Renal cortex interstitium (tissue), 11 donors: ENCODE measurements around the gene TSC22D4. TPM values are rescaled to one million over a fixed set of nuclear protein-coding genes. Genes with fewer than 3 reads are reported as not detected.
"Not testable (repeated sequence)": the region's sequence is repeated elsewhere in the genome, so short reads cannot be mapped to it uniquely, and the experiment has no call there.

ENCODE experiments used
- DNase-seq, 11 donors: peaks; one replicate each; pipeline ENCODE4 v3.0.0-alpha.2; 2013; ENCODE audit warnings: low read depth in 9 of 11, low spot score in 4 of 11; ENCODE audit errors: extremely low read depth in 1 of 11
- polyA plus RNA-seq, 3 donors: library from polyadenylated mRNA; unstranded; fragments of 120-200 nt; gene quantifications; one replicate each; pipeline ENCODE4 v1.2.1, GENCODE V29; 2013; ENCODE audit not compliant: insufficient read length in 3 of 3

TSC22D4 gene
- polyA plus RNA-seq, 3 donors, result 30.9 to 52.8 (median 49.4) TPM

DNA sequence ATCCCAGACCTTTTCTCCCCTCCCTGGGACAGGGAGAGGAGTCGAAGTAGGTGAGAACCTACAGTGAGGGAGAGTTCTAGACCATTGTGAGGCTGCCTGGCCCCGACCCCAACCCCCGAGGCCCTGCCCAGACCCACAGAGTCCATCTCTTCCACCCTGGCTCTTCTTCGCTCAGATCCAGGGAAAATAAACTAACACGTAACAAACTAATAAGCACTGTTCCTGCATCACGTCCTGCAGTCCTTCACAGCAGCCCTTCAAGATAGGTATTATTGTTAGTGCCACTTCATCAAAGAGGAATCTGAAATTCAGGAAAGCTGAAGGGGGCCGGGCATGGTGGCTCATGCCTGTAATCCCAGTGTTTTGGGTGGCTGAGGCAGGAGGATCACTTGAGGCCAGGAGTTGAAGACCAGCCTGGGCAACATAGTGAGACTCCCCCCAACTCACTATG lies 14.8 kb downstream of the TSC22D4 start, which contains the start of gene SPACDR:
Gene SPACDR, minus strand, starts transcription at position 51 of the 451 bp plus-strand sequence. CDS start 235 bp downstream, outside the sequence.
- DNase-seq, result no peak

DNA sequence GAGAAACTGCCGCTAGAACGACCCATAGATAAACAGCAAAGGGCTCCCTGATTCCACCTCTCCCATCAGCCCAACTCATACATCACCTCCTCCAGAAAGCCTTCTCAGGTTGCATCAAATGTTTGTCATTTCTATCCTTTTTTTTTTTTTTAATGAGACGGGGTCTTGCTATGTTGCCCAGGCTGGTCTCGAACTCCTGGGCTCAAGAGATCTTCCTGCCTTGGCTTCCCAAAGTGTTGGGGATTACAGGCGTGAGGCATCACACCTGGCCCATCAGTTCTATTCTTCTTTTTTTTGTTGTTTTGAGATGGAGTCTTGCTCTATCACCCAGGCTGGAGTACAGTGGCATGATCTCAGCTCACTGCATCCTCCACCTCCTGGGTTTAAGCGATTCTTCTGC lies 22.0 kb downstream of the TSC22D4 start:
- DNase-seq, result no peak

DNA sequence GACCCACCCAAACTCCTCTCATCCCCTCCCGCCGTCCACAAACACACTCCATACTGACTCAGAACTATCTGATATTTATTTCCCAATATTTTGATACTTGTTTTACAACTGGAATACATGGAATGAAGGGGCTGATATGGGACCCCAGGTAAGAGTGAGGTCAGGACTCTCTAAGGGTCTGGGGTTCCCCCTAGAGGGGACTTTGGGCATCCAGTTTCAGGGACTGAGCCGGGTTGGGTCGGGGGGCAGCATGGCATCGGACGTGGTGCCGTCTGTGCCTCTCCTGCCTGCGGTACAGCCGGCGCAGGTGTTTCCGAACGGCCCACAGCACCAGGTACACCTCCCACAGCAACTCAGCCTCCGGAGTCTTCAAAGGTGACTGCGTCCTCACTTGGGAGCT lies 22.5 kb downstream of the TSC22D4 start:
- no peak for DNase-seq

DNA sequence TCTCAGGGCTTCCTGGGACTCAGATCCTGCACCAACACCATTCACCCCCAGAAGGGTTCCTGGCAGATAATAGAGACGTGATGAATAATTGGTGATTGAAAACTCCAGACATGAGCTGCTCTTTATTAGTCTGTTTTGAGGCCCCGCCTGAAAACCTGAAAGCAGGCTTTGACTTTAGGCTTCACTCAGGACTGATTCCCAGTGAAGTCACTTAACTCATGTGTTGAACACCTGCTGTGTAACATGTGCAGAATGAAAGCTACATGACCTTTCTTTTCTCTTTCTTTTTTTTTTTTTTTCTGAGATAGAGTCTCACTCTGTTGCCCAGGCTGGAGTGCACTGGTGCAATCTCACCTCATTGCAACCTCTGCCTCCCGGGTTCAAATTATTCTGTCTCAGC lies 23.8 kb downstream of the TSC22D4 start:
- no peak for DNase-seq

DNA sequence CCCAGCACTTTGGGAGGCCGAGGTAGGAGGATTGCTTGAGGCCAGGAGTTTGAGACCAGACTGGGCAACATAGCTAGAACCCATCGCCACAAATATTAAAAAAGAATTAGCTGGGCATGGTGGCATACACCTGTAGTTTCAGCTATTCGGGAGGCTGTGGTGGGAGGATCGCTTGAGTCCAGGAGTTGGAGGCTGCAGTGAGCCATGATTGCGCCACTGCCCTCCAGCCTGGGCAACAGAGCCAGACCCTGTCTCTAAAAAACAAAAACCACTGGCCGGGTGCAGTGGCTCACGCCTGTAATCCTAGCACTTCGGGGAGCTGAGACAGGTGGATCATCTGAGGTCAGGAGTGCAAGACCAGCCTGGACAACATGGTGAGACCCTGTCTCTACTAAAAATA lies 25.2 kb downstream of the TSC22D4 start:
- DNase-seq, result not testable (repeated sequence)

DNA sequence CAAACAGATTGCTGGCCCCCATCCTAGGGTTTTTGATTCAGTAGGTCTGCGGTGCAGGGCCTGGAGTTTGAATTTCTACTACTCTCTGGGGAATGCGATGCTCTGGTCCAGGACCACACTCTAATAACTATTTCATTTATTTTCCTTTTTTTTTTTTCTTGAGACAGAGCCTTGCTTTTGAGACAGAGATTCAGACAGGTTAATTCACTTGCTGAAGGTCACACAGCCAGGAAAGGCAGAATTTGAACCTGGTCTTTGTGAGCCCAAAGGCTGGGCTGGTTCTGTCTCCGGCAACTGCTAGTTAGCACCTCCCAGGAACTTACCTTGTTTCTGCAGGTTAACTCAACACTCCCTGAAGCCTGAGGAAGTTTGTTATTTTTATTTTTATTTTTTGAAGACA lies 26.5 kb downstream of the TSC22D4 start:
- no peak for DNase-seq

DNA sequence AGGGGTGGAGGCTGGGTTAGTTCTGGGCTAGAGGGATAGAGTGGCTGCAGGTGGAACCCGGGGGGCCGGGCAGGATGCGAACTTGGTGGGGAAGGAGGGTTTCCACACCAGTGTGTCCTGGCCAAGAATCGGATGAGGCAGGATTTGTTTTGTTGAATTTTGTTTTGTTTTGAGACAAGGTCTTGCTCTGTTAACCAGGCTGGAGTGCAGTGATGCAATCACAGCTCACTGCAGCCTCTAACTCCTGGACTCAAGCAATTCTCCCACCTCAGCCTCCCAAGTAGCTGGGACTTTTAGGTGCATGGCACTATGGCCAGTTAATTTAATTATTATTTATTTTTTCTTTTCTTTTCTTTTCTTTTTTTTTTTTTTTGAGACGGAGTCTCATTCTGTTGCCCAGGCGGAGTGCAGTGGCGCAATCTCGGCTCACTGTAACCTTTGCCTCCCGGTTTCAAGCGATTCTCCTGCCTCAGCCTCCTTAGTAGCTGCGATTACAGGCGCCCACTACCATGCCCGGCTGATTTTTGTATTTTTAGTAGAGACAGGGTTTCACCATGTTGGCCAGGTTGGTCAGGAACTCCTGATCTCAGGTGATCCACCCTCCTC lies 29.7 kb downstream of the TSC22D4 start:
- DNase-seq, result no peak

DNA sequence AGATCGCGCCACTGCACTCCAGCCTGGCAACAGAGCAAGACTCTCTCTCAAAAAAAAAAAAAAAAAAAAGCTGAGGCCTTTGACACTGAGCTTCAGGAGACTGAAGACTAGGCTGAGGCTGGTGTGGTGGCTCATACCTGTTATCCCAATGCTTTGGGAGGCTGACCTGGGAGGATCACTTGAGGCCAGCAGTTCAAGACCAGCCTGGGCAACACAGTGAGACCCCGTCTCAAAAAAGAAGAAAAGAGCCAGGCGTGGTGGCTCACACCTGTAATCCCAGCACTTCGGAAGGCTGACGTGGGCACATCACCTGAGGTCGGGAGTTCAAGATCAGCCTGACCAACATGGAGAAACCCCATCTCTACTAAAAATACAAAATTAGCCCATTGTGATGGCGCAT lies 31.7 kb downstream of the TSC22D4 start:
- DNase-seq, result not testable (repeated sequence)

DNA sequence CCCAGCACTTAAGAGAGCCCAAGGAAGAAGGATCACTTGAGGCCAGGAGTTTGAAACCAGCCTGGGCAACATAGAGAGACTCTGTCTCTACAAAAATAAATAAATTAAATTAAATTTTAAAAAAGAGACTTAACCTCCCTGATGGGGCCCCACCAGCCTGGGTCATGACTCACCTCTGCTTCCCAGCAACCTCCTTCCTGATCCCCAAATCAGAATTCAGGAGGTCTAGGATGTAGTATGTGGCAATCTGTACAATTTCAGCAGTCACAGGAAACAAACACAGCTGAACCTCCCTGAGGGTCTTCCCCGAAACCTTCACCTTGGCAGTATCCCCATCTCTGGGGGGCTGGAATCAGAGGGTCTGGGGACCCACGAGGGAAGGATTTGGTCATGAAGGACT lies 33.0 kb downstream of the TSC22D4 start:
- no peak for DNase-seq

DNA sequence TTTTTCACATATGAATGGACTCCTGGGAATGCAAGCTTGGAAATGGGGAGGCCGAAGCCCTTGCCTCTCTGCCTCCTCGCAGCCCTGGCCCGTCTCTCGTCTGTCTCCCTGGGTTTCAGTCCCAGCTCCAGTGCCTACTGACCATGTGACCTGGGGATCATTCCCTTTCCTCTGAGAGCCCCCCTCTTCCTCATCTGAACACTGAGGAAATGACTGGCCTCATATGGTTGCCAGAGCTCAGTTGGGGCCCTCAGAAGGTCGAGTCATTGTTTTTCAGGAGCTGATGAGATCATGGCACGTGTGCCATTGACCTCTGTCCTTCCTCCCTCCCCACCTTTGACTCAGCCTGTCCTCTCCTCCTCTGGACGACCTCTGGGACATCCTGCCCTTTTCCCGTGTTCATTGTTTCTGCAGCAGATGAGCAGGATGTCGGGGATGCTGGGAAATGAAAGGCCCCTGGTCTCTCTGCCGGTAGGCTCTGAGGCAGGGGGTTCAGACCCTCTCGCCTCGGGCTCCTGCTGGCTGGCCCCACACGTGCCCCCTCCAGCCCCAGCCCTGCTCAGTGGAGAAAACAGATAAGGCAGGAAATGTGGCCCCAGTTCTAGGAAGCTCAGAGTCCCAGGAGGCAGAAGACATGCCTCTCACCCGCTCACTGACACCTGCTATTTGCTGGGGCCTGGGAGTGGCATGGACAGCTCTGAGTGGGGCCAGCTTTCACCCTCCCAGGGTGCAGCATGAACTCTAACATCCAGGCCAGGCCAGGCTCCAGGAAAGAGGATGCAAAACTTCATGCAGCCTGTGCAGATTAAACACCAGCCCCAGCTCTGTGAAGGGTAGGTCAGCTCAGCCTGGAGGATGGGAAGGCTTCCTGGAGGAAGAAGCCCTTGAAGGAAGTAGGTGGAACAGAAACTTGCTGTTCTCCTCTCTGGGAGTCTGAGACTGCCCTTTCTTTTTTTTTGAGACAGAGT lies 34.4 kb downstream of the TSC22D4 start:
- no peak for DNase-seq

DNA sequence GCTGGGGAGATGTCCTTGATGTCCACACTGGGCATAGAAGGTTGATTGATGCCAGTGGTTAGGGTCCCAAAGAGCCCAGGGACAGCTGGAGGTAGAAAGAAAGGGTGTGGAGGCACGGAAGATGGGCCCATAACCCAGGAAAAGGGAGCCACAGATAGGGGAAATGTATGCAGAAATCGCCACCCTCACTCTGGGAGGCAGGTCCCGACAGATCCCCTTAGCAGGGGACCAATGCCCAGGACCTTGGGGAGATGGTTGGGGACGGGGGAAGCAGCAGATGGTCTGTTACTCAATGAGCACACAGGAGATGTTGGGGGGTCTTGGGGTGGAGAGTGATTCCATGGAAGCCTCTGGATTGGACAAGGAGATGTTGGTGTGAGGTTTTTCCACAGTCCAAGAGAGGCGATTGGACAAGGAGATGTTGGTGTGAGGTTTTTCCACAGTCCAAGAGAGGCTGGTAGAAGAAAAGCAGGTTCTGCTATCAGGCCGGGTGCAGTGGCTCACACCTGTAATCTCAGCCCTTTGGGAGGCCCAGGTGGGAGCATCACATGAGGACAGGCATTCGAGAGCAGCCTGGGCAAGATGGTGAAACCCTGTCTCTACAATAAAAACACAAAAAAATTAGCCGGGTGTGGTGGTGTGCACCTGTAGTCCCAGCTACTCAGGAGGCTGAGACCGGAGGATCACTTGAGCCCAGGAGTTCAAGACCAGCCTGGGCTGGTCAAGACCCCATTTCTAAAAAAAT lies 35.7 kb downstream of the TSC22D4 start:
- DNase-seq, result no peak

DNA sequence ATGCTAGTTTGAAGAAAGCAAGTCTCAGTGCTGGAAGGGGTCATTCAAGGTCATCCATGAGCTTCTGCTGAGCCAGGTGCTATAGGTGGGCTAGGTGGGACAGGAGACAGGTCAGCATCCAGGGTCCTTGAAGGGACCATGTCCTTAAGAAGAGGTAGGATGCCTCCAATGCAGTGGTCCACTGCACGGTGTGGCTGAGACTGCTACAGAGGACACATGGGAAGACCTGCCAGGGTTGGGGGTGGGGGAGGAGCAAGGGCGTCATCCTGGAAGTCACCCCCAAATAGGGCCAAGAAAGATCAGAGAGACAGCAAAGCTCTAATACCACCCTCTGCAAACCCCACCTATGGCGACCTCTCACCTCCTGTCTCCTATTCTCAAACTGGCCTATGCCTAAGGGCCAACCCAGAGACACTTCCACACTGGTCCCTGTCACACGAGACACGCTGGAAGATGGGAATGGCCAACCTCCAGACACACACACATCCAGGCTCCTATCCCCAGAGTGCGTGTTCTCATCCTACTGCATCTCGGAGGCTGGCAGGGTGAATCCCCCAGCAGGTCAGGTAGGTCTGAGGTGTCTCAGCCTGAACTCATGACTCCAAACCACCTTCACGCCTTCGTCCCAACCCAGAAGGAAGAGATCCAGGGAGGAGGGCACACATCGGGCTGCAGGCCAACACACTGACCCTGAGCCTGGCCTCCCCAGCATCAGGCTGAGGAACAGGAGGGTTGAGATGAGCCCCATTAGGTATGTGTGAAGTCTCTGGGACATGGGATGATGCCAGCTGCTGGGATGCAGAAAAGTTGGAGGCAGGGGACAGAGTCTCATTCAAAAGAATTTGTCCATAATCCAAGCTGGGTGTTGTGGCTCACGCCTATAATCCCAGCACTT lies 37.1 kb downstream of the TSC22D4 start:
- DNase-seq, result no peak

DNA sequence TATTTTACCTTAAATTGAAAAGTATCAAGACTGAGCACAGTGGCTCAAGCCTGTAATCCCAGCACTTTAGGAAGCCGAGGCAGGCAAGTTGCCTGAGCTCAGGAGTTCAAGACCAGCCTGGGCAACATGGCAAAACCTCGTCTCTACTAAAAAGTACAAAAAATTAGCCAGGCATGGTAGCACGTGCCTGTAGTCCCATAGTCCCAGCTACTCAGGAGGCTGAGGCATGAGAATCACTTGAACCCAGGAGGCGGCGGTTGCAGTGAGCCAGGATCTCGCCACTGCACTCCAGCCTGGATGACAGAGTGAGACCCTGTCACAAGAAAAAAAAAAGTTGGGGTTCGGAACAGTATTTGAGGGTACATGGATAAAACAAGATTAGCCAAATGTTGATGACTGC lies 39.8 kb downstream of the TSC22D4 start:
- DNase-seq, result not testable (repeated sequence)

DNA sequence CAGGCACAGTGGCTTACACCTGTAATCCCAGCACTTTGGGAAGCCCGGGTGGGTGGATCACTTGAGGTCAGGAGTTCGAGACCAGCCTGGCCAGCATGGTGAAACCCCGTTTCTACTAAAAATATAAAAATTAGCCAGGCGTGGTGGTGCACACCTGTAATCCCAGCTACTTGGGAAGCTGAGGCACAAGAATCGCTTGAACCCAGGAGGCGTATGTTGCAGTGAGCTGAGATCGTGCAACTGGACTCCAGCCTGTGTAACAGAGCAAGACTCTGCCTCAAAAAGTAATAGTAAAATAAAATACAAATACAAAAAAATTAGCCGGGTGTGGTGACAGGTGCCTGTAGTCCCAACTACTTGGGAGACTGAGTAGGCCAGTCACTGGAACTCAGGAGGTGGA lies 40.3 kb downstream of the TSC22D4 start:
- DNase-seq, result not testable (repeated sequence)

DNA sequence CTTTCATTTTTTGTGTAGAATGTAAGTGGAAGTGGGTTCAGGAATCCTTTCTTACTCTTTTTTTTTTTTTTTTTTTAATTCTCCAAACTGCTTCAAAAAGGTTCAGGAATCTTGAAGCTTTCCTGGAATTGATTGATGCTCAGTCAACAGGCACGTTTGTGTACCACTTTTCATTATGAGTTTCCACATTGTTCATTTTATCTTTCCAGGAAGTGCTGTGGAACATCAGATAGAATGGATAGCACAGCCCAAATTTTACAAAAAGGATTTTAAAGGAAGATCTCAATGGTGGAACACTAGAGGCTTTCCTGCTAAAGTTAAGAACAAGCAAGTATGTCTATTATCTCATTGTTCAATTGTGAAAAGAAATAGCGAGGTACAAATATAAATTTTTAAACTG lies 40.8 kb downstream of the TSC22D4 start:
- DNase-seq, result no peak

DNA sequence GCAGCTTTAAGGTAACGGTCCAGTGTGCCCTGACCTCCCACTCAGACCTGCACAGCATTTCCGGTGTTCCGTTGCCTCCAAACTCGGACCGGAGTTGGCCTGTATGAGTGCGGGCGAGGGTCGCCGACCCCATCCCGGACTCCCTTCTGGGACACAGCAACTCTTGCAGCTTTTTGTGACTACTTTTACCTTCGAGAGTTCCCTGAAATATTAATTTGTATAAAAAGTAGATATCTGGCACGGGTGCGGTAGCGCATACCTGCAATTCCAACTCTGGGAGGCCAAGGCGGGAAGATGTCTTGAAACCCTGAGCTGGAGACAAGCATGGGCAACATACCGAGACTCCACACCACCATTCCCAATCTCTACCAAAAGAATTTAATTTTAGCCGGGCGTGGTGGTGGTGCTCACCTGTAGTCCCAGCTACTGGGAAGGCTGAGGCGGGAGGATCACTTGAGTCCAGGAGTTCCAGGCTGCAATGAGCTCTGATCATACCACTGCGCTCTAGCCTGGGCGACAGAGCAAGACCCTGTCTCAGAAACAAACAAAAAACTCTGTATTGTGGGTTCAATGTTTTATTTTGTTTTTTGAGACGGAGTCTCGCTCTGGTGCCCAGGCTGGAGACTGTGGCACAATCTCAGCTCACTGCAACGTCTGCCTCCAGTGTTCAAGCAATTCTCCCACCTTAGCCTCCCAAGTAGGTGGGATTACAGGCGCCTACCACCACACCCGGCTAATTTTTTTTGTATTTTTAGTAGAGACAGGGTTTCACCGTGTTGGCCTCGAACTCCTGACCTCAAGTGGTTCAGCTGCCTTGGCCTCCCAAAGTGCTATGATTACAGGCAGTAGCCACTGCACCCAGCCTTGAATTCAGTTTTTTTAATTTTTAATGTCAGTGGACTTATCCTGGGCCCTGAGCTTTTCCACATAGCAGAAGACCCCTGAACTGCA lies 41.6 kb downstream of the TSC22D4 start:
- DNase-seq, result no peak
